Esophagus (tissue), 2 donors: ENCODE measurements around the gene VTN. TPM values are rescaled to one million over a fixed set of nuclear protein-coding genes. Genes with fewer than 3 reads are reported as not detected.

Source experiments
- H3K27ac ChIP-seq, 2 donors: one replicate each; pipeline ENCODE4 v1.5.1; 2013; ENCODE audit warnings: low read depth in 2 of 2, mild to moderate bottlenecking in 2 of 2, inconsistent platforms in 1 of 2, low read length in 1 of 2, moderate library complexity in 1 of 2
- H3K27me3 ChIP-seq, 2 donors: one replicate each; pipeline ENCODE4 v1.6.1; 2013; ENCODE audit warnings: low read length in 2 of 2, control low read depth in 1 of 2, mild to moderate bottlenecking in 1 of 2; ENCODE audit not compliant: insufficient read depth in 2 of 2, control insufficient read depth in 1 of 2
- H3K36me3 ChIP-seq, 2 donors: one replicate each; pipeline ENCODE4 v1.6.1; 2013; ENCODE audit warnings: low read length in 1 of 2; ENCODE audit not compliant: control insufficient read depth in 2 of 2, insufficient read depth in 2 of 2
- H3K4me1 ChIP-seq, 2 donors: one replicate each; pipeline ENCODE4 v1.6.1; 2013; ENCODE audit warnings: low read length in 1 of 2; ENCODE audit not compliant: control insufficient read depth in 2 of 2, insufficient read depth in 2 of 2
- H3K4me3 ChIP-seq, 2 donors: one replicate each; pipeline ENCODE4 v1.5.1; 2013; ENCODE audit warnings: low read length in 2 of 2, mild to moderate bottlenecking in 2 of 2, low read depth in 1 of 2, moderate library complexity in 1 of 2
- H3K9me3 ChIP-seq, 2 donors: one replicate each; pipeline ENCODE4 v1.6.1; 2013; ENCODE audit warnings: mild to moderate bottlenecking in 2 of 2, low read depth in 1 of 2, low read length in 1 of 2, moderate library complexity in 1 of 2; ENCODE audit not compliant: control insufficient read depth in 2 of 2, insufficient read depth in 1 of 2
- WGBS, 2 donors: extraction: QIAGEN DNeasy Blood & Tissue Kit; methylation state at CpG; one replicate each; pipeline ENCODE4 v1.1.7; 2013; 5-methylcytosine and 5-hydroxymethylcytosine counted together
- polyA plus RNA-seq, 2 donors: library from polyadenylated mRNA; stranded (reverse); fragments of 200-250 nt; gene quantifications; one replicate each; pipeline ENCODE4 v1.2.3, GENCODE V29; 2013
- donor health status: healthy with polysubstance abuse.
- donor health status: Bipolar disorder and iron deficiency.

VTN gene, protein sequence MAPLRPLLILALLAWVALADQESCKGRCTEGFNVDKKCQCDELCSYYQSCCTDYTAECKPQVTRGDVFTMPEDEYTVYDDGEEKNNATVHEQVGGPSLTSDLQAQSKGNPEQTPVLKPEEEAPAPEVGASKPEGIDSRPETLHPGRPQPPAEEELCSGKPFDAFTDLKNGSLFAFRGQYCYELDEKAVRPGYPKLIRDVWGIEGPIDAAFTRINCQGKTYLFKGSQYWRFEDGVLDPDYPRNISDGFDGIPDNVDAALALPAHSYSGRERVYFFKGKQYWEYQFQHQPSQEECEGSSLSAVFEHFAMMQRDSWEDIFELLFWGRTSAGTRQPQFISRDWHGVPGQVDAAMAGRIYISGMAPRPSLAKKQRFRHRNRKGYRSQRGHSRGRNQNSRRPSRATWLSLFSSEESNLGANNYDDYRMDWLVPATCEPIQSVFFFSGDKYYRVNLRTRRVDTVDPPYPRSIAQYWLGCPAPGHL
- polyA plus RNA-seq: under 1 TPM; 0.22 to 0.51 TPM

DNA sequence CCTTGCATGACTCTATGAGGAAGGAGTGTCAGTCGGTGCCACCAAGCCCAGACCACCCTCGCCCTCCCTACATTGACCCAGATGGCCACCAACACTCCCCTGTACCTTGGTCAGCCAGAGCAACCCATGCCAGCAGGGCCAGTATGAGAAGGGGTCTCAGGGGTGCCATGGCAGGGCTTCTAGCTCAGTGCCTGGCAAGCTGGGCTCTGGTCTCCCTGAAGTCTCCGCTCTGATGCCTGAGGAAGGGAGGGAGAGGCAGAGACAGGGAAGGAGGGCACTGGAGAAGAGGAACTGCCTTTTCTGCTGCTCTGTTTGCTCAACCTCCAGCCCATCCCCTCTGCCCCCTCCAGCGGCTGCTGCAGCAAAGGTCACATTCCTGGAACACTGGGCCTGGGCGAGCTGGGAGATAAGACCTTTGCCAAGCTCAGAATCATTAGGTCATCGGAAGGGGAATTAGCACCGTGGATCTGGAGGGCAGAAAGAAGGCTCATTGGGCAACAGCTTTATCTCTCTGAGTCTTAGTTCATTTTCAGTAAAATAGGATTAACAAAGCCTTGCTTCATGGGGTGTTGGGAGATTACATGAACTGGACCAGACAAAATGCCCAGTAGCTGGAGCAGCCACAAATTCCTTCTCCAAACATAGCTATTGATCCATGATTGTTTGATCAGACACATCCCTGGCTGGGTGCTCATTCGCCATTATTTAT lies at the start of gene VTN:
Gene VTN (minus strand): TSS at position 273 of the 709 bp plus-strand sequence. CDS start 104 bp downstream, at position 169.
- Histone ChIP-seq H3K27me3 (no peaks in the 10 kb centered on the region), H3K9me3 (no peaks in the 10 kb centered on the region), H3K4me3 (no peak within 1 kb of the TSS), H3K36me3 (no peaks in the 10 kb centered on the region), H3K27ac (peak within 1 kb of the TSS; percentile 16 to 37), H3K4me1 (peaks cover 10 to 14% of the 10 kb centered on the region in 2 donors)
- 30 to 34% methylated on average over 8 of the region's 8 CpGs for WGBS, 2 donors

DNA sequence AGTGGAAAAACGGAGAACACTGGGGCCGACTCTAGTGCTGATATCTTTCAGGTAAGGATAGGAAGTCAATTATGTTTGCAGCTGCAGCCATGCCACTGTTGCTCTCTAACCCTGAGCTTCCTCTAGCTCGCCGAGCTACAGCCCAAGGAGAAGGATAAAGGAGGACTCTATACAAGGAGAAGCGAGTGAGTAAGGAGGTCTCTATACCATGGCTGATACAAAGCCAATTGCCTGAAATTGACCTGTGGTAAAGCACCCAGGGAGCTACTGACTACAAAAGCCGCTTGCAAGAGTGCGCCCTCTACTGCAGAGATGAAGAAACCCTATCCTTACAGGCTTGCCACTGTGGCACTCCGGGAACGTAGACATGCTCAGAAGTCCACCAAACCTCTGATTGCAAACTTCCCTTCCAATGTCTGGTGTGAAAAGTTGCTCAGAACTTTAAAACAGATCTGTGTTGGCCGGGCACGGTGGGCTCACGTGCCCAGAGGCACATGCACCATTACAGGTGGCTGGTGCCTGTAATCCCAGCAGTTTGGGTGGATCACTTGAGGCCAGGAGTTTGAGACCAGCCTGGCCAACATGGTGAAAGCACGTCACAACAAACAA lies 46.7 kb upstream of the VTN start:
- no peaks in the 10 kb centered on the region for H3K27me3 ChIP-seq
- H3K4me3 ChIP-seq: no peak overlapping the region
- no peak overlapping the region for H3K27ac ChIP-seq
- WGBS, 2 donors: 21 to 22% methylated on average over 13 of the region's 13 CpGs
- H3K36me3 ChIP-seq: no peaks in the 10 kb centered on the region
- H3K9me3 ChIP-seq: no peaks in the 10 kb centered on the region
- H3K4me1 ChIP-seq: no peaks in the 10 kb centered on the region

DNA sequence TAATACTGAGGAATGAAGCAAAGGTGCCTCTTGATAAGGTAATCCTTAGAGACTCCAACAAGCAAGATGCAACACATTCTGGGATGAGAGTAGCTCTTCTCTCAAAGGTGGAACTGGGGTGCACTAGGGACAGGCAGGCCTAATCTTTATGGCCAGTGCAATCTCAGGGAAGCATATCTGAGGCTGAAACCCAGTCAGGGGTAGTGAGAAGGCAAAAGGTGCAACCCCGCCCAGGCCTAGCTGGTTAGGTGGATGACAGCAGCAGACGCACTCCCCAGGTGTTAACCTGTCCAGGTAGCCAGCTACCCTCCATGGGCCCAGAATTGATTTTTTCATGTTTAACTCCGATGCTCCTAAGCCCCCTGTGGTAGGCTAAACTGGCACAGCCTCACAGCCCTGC lies 45.8 kb upstream of the VTN start:
- H3K9me3 ChIP-seq: no peaks in the 10 kb centered on the region
- H3K27ac ChIP-seq: no peak overlapping the region
- WGBS, 2 donors: 81 to 94% methylated on average over 3 of the region's 3 CpGs
- no peaks in the 10 kb centered on the region for H3K4me1 ChIP-seq
- H3K36me3 ChIP-seq: no peaks in the 10 kb centered on the region
- no peak overlapping the region for H3K4me3 ChIP-seq
- H3K27me3 ChIP-seq: no peaks in the 10 kb centered on the region

DNA sequence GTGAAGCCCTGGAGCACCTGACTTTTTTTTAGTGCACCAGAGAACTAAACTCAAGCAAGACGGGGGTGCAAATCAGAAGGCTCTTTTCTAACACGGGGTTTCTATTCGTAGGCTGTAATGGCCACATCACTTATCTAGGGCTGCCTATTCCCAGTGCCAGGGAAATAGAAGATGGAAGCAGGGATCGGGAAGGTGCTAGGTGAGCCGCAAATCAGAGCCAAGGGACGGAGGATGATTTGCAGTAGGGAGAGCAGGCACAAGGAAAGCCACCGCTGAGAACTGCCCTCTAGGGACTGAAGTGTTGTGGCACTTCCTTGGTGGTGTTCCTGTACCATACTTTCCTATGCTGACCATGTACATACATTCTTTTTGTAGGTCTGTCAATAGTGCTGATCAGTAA lies 43.7 kb upstream of the VTN start:
- Histone ChIP-seq H3K4me1 (no peaks in the 10 kb centered on the region), H3K9me3 (no peaks in the 10 kb centered on the region), H3K27ac (no peak overlapping the region), H3K27me3 (no peaks in the 10 kb centered on the region), H3K36me3 (no peaks in the 10 kb centered on the region), H3K4me3 (no peak overlapping the region)
- 65 to 68% methylated on average over 7 of the region's 7 CpGs for WGBS, 2 donors

DNA sequence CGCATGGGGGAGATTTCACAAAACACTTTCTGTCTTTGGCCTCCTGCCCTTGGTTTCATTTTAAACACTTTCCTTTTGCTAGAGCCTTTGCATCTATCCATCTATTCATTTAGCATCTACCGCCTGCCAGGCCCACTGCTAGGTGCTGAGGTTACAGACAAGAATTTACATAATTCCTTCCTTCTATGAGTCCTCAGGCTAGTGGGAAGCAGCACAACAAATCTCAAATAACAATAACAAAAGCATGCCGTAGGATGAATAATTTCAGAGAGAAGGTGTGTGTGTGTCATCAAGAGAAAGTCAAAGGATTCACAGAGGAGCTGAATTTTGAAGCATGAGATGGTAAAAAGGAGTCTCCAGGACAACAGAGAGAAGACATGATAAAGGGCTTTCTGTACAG lies 42.0 kb upstream of the VTN start:
- Histone ChIP-seq H3K9me3 (no peaks in the 10 kb centered on the region), H3K27ac (no peak overlapping the region), H3K4me3 (no peak overlapping the region), H3K27me3 (no peaks in the 10 kb centered on the region), H3K36me3 (no peaks in the 10 kb centered on the region), H3K4me1 (no peaks in the 10 kb centered on the region)
- WGBS, 2 donors: 65 to 79% methylated on average over 3 of the region's 3 CpGs

DNA sequence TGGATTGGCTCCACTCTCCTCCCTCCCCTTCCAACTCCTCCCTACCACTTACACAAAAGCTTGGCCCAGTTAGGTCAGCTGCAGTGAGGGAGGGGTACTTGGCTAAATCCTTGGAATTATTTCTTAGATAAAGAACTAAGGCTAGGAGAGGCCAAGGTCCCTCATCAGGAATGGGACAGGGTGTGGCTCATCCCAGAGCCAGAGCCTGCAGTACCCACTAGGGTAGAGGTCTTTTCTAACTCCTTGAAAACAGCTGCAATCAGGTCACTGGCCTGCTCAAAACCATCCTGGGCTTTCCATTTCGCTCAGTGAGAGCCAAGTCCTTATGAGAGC lies 37.8 kb upstream of the VTN start:
- WGBS, 2 donors: 67 to 83% methylated on average over 1 of the region's 1 CpG
- H3K27ac ChIP-seq: no peak overlapping the region

DNA sequence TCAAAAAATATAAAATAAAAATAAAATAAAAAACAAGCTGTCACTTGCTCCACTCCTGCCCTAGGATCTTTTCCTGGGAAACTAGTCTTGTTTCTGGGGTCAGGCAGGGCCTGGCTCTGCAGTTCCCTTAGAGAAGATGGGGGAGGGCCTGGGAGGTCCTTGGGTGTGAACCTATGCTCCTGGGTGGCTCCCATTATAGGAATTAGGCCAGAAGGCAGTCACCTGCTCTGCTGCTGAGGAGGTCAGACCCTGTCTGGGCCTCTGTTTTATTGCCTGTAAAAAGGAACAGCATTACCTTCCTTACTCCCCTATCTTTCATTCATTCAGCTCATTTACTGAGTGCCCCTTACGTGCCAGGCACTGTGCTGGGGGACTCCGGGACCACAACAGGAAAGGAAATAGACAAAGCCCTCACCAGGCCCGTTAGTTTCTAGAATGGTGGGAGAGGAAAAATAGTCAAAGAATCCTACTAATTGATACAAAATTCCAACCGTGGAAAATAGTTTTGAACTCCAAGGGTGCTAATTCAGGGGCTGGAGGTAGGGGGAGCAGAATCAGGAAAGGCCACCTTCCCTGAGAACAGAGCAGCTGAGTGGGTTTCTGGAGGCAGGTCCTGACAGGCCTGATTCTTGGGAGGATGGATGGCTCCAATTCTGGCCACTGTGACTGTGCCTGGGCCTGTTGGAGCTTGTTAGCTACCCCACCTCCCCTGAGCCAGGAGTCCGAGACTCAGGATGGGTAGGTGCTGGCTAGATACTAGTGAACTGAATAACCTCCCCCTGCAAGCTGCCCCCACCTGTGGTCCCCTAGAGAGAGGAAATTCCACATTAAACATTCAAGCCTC lies 37.2 kb upstream of the VTN start:
- Histone ChIP-seq H3K9me3 (no peaks in the 10 kb centered on the region), H3K4me3 (no peak overlapping the region), H3K4me1 (peaks cover 0 to 10% of the 10 kb centered on the region in 2 donors), H3K27me3 (no peaks in the 10 kb centered on the region), H3K27ac (no peak overlapping the region), H3K36me3 (no peaks in the 10 kb centered on the region)
- WGBS, 2 donors: 63 to 68% methylated on average over 5 of the region's 5 CpGs

More for the DNA sequence above, 37.8 kb upstream of the VTN start:
- Histone ChIP-seq H3K4me1 (peaks cover 0 to 10% of the 10 kb centered on the region in 2 donors), H3K9me3 (no peaks in the 10 kb centered on the region), H3K36me3 (no peaks in the 10 kb centered on the region), H3K4me3 (no peak overlapping the region), H3K27me3 (no peaks in the 10 kb centered on the region)

DNA sequence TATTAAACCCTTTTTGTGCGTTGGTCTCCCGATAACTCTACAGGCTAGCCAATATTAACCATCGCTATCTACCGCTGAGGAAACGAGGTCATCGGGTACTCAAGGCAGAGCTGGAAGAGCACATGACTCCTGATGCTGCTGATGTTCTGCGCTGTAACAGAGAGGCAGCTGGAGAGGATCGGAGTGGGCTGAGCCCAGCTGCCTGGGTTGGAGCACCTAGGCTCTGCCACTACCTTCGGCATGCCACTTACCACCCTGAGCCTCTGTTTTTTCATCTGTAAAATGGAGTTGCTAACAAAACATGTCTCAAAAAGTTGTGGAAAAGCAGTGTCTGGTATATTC lies 36.3 kb upstream of the VTN start:
- peak overlapping the region; percentile 61 to 70 for H3K4me3 ChIP-seq
- no peak overlapping the region for H3K27ac ChIP-seq
- H3K27me3 ChIP-seq: no peaks in the 10 kb centered on the region
- no peaks in the 10 kb centered on the region for H3K9me3 ChIP-seq
- H3K36me3 ChIP-seq: no peaks in the 10 kb centered on the region
- H3K4me1 ChIP-seq: peaks cover 0 to 10% of the 10 kb centered on the region in 2 donors
- 22 to 33% methylated on average over 9 of the region's 9 CpGs for WGBS, 2 donors
